ENCODE measurements around the gene FNIP2.
"Not testable (repeated sequence)": the region's sequence is repeated elsewhere in the genome, so short reads cannot be mapped to it uniquely, and the experiment has no call there.

FNIP2 gene

DNA sequence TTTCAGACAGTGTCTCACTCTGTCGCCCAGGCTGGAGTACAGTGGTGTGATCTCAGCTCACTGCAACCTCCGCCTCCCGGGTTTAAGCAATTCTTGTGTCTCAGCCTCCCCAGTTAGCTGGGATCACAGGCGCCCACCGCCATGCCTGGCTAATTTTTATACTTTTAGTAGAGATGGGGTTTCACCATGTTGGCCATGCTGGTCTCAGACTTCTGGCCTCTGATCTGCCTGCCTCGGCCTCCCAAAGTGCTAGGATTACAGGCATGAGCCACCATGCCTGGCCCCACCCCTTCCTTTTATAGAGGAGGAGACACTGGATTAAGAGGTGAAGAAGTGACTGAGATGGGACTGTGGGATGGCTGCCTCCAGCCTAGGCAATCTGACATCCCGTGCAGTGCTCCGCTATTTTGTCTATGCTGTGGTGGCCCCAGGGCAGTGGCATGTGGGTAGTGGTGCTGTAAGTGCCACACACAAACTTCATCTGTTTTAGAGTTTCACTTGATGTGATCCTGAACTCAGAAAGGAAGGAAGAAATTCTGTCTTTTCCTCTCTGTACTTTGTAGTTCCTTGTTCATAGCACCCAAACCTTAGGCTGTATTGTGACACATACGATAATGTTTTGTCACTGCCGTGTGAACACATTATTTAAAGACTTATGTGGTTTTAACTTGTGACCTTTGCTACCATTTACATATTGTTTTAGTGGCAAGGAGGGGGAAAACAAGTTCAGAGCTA, 48.9 kb downstream of the FNIP2 start:
- DNase-seq: peak; percentile 68

DNA sequence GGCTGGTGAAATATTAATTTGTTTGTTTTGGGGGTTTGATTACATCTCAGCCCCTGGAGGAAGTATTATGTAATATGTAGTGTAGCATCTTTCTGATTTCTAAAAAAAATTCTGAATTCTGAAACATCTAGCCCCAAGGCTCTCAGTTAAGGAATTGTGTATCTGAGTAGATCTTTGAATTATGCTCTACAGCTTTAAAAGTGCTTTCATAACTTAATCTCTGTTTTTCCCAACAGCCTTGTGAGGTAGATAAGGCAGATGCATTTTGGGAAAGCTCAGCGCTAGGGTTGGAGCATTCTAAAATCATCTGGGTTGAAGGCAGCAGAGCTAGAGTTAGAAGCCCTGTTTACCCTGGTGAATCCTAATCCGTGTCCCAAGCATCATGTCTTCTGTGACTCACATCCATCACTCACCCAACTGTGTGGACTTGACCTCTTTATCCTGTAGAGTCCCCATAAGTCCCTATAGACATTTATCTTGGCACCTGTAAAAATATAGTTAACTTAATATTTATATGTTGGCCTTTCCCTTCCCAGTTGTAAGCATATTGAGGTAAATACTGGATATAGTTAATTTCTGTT, 49.8 kb downstream of the FNIP2 start:
- DNase-seq: no peak

DNA sequence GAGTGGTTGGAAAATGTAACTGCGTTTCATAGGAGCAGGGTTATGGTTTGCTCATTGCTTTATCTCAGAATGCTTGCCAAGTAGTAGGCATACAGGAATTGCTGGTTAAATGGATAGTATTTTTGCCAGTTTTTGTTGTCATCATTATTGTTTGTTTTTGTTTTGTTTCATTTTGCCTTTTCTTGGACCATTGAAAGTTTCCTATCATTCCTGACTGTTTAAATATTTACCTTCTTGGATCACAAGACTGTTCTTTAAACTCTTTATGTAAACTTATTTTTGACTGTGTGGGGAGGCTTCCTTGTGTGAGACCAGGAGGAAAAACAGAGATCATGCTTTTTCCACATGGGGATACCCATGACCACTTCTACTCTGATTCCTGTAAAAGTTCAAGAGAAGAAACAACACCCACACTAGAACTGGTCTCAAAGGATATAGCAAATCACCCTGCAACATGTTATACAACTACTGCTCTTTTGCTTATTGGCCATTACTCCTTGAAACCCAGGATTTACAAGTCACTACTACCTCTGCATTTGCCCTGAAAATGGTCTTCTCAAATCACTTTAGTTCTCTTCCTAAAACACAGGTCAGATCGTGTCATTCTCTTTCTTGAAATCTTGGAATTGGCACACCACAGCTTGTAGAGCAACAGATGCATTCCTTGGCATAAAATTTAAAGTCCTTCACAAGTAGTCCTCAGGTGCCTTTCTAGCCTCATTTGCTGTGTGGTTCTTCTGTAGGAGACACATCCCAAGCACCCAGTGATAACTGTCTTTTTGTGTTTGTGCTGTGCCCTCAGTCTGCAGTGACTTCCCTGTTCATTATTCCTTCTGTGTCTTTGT, 51.3 kb downstream of the FNIP2 start:
- DNase-seq: no peak

DNA sequence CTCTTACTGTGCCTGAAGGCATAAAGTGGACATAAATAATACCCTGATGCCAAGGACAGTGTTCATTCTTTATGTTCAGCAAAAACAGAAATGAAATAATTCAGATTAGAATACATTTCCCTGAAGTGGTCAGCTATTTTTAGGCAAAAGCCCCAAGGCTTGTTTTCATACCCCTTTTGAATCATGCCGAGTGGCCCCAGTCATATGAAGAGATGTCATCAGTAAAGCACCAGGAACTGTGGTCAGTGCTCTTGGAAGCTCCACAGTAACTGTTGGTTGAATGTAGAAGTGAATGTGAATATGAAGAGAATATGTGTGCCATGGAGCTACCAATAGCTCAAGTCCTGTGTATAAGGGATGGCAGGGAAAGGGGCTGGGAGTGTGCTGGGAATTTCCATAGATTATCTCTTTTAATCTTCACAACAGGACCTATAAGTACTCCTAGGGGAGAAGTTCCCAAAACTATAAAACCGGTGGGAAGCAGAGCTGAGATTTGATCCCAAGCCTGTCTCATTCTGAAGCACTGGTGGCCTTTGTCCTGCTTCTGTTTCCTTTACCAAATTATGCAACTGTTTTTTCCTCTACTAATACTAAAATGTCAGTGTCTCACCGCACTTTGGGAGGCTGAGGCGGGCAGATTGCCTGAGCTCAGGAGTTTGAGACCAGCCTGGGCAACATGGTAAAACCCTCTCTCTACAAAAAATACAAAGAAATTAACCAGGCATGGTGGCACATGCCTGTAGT, 52.6 kb downstream of the FNIP2 start:
- no peak for DNase-seq

DNA sequence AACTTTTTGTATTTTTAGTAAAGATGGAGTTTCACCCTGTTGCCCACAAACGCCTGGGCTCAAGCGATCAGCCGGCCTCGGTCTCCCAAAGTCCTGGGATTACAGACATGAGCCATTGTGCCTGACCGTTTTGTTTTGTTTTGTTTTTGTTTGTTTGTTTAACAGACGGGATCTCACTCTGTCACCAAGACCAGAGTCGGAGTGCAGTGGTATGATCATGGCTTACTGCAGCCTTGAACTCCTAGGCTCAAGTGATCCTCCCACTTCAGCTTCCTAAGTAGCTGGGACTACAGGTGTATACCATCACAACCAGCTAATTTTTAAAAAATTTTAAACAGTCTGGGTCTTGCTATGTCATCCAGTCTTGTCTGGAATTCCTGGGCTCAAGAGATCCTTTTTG, 53.5 kb downstream of the FNIP2 start:
- DNase-seq: no peak

DNA sequence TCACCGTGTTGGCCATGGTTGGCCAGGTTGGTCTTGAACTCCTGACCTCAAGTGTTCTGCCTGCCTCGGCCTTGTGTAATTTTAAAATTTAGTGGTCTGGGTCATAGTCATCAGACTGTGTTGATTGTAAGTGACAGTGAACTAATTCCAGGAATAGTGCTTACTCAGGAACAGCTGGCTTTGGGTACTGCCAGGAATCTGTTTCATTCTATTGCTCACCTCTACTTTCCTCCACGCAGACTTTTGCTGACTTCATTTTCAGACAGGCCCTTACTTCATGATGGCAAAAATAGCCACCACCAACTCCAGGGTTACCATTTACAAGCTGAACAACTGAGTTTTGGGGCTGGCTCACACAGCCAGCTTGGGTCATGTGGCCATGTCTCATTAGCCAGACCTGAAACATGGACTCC, 54.6 kb downstream of the FNIP2 start:
- DNase-seq: no peak

DNA sequence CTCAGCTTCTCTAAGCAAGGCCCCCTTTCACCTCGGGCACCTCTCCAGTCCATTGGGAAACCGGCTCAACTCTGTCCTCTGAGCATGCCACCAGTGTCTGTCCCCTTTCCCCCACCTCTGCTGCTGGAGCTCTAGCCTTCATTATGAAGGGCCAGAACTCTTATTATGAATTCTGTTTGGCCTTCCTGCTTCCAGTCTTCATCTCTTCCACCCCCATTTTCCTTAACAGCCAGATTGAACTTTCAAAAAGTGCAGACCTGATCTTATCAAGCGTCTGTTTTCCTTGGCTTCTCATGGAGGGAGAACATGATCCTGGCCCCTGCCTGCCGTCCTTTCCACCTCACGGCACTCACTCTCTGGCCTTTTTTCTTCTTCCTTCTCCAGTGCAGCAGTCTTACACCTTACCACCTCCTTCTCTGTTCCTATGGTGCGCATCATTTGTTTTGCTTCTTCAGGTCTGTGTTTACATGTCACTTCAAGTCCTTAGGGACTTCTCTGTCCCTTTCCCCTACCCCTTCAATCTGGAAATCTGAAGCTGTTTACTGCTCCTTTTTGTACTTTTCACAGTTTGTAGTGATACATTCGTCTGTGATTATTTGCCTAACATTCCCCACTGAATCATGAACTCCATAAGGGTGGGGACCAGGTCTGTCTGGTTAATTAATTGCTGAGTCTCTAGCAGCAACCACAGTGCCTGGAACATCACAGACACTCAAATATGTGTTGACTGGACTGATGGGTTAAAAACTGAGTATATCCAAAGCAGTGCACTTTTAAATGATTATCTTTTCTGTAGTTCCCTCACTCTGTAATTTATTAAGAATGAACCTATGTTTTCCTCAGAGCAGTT, 55.8 kb downstream of the FNIP2 start:
- DNase-seq: no peak

DNA sequence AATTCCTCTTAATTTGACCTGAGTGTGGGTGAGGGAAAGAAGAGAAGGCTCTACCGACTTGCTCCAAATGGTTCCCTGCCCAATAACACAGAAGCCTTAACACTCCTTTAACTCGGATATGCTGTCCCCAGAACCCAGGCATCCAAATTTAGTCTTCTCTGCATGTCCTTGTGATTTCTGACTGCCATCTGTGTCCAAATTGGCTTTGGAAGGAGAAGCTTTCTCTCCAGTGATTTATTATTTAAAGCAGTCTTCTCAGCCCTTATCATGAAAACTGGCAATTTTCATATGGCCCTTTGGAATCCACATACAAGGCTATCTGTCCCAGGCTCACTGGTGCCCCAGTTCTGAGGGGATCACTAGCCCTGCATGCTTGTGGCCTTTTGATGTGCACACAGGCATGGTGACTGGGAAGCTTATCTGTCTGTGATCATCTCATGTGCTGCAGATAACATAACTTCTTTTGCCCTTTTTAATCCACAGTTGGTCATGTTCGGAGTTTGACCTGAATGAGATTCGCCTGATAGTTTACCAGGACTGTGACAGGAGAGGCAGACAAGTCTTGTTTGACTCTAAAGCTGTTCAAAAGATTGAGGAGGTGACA, 56.7 kb downstream of the FNIP2 start:
- peak; percentile 36 for DNase-seq

DNA sequence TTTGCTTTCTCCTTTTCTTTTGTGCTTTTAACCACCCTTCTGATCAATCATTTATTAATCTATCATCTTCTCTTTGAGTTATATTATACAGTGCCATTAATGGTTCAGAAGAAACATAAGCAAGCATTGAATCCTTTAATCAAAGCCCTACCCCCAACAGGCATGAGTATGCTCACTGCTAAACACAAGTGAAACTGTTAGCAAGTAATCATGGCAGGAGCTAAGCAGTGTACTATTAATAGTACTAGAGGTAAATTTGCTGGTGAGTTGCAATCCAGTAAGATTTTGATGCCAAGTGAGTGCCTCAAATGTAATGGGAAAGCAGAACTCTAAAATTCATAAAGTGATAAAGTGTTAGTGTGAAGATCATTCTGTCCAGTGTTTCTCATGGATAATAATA, 57.2 kb downstream of the FNIP2 start:
- DNase-seq: no peak

DNA sequence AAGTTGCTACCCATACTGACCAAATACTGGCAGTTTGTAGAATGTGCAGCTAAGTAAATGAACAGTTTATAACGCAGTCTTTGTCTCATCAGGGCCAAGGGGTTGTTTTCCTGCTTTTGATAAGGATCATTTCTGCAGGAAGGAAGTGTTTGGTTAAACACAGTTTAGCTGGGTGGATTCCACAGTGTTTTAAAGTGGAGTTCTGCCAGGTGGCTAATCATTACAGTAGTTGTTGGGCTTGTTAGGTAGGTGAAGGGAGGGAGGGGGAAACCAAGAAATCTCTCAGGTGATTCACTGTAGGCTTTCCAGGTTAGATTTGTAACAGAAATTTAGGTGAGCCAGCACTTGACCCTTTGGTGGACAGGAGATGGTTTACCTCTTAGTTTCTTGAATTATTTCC, 58.1 kb downstream of the FNIP2 start:
- no peak for DNase-seq

DNA sequence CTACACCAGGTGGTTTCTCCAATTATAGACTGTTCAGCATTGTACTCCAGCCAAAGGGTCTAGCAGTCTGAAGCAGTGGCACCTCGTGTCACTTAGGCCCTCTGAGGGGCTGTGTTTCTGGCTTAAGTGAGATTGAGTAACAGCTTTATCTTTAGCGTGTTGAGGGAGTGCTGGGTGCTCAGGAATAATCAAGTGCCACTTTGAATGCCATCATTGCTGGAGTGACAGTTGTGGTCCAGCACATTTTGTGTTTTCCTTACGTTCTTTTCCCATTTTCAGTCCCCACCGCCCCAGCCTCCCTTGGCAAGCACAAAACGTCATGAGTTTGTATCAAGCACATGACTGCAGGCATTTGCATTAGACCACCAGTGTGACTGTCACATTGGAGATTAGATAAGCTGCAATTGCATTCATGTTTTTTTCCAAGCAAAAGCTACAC, 58.7 kb downstream of the FNIP2 start:
- peak; percentile 75 for DNase-seq

DNA sequence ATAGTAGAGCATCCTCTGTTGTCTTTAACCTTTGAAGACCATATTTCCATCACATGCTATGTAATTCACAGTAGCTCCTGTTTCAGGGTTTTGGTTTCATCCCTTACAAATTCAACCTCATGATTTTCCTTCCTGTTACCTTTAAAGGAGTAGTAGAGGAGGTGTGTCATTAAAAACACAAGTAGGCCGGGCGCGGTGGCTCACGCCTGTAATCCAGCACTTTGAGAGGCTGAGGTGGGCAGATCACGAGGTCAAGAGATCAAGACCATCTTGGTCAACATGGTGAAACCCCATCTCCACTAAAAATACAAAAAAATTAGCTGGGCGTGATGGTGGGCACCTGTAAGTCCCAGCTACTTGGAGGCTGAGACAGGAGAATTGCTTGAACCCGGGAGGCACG, 59.3 kb downstream of the FNIP2 start:
- not testable (repeated sequence) for DNase-seq

DNA sequence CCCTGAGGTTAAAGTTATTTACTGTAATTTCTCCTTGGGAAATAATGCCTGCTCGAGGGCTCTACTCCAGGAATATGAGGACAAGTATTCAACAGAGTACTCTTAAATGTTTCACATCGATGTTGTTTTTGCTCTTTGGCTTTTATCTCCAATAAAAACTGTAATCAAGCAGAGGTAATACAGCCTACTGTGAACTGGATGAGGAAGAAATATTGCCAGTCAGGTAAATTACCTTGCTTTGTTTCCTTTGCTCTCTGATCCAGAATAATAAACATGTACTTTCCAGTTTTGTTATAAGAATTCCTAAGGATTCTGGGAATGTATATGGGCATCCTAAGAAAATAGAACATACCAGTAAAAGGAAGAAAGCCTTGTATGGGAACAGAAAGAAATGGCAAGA, 60.4 kb downstream of the FNIP2 start:
- no peak for DNase-seq

DNA sequence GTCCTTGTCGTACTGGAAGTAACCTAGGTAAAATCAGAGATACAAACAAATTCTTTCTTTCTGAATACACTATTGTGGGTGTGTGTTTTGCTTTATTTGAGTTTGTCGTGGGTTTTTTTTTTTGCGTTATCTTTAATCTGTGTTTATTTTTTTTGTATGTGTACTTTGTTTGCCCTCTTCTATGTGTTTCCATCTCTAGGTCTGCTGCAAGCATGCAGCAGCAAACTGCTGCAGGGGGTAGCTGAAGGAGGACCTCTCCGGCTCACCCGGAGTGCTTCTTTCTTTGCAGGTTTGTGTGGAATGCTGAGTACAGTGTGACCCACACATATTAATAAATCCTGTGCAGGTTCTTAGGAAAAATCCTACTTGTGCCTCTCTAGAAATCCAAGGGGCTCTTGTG, 64.8 kb downstream of the FNIP2 start:
- DNase-seq: no peak

DNA sequence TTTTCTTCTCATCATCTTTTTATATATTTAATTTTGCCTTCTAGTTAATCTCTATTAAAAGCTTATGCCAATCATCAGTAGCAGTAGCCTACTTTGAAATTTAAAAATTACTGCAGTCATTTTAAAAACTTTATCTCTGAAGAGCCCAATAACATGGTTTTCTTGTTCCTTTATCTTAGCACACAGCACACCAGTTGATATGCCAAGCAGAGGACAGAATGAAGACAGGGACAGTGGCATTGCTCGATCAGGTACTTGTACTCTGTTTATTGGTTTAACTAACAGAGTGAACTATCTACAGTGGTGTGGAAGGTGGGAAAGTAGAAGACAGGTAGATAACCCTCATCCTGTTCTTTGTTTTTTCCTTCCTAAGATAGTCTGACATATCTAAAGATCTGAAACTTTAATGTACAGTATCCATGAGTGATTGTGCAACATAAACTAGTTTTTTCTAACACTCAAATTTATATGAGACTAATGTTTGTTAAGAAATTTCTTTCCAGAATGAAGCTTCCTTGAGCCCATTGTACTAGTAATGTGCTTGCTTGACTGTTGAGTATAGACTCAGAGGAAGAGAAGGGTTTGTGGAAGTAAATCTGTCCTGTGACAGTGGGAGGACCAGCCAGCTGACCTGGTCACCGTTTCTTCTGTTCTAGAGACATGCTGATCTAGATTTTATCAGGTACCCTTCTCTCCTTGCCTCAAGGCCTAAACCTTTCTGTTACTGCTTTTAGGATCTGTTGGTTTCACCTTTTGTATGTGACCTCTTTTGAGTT, 66.6 kb downstream of the FNIP2 start:
- DNase-seq: peak; percentile 50

DNA sequence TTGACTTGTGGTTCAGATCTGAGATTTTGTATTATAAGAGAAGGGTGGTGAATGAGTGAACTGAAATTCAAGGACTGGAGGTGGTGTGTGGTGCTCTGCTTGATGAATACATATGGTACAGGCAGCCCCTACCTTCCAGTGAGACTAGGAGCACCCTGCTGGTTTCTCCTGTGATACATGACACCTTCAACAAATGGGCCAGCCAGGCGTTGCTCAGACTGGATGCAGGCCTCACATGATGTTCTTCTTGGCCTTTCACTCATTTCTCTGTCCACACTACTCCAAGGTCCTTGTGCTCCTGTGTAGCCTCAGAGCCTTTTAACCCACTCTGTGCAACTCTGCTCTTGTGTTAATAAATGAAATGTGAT, 67.2 kb downstream of the FNIP2 start:
- no peak for DNase-seq

DNA sequence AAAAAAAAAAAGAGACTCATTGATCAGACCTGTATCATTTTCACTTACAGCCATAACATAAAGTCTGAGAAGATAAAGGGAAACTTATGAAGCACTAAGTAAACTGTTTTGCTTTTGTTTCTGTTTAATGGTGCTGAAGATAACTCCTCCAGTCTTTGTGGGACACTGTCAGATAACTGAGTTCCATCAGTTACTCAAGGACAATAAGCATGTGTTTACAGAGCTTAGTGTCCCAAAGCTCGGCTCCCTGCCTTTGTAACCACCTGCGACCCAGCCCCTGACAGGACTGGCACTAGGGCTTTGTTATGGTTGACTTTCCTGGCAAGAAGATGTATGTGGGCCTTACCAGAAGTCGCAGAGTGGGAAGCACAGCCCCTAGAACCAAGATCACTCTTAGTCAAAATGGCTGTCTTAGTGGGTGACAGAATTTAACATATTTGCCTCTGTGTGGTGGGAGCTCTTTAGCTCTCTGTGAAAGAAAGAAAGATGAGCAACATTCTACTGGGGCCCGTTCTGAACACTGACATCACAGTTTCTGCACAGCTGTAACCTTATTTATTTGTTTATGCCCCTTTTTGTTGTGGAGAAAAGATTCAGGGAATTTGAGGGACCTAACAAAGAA, 68.1 kb downstream of the FNIP2 start:
- no peak for DNase-seq

DNA sequence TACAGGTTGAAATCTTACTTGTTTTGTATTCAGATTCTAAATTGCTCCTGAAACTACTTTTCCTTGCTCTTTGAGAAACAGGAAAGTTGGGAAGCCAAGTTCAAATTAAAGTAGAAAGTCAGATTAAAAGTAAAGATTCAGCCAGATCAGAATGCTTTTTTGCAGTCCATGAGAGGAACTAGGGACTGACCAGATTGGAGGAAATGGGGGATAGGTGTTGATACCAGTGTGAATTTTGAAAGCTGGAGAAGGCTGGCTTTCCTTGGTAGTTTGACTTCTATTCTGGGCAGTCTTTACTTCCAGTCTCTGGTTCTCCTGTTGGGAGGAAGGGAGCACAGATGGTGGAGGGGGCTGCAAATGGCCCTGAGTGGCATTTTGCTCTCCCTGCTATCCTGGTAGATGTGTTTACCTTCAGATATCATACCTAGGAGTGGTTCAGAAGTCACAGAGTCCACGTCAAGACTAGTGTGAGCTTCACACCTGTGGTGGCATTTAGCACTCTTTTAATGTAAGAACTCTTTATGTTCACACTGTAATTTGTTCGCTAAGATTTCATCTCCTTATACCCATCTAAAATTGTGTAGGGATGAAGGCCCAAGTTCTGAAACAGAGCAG, 68.8 kb downstream of the FNIP2 start:
- no peak for DNase-seq

DNA sequence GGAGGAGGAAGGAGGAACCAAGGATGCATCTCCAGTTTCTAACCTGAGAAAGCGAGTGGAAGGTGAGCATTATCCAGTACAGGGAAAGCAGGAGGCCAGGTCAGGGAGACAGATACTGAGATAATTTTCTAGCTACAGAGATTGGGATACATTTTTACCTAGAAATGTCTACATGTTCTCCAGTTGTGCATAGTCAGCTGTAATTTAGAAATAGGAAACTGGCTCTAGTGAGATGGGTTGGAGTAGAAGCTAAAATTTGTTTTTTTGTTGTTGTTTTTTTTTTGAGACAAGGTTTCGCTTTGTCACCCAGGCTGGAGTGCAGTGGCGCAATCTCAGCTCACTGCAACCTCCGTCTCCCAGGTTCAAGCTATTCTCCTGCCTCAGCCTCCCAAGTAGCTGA, 71.3 kb downstream of the FNIP2 start:
- DNase-seq: no peak

DNA sequence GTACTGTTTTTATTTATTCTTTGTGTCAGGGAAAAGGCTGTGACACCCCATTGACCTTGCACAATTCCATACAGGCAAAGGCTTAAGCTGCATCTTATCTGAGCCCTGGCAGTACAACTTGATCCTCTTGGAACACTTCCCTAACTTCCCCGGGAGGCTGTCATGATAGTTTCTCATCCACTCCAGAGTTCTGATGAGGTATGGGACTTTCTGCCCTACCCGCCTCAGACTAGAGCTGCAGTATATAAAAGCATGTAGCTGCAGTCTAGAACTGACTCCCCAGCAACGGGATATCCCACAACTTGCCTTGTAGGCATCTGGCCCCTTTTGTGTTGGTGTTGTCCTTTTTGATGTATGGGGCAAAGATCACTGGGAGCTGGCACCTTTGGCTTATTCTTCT, 72.7 kb downstream of the FNIP2 start:
- no peak for DNase-seq
